SK-N-SH (cell line): Measurements from ENCODE around the gene STUB1. TPM values are rescaled to one million over a fixed set of nuclear protein-coding genes. Genes with fewer than 3 reads are reported as not detected.

Experiments
- CTCF ChIA-PET: fragments of 300-600, 350-600 bp; formaldehyde crosslinking; extraction: SDS; loops from one replicate; lab custom pipeline; 2021; lab: Yijun Ruan, JAX
- POLR2A ChIA-PET: fragments of 350-600 bp; sonication (Branson Sonifier 250); formaldehyde crosslinking; extraction: SDS; loops from one replicate; lab custom pipeline; 2020; ENCODE audit warnings: antibody characterized with exemption, inconsistent platforms; lab: Yijun Ruan, JAX
- DNase-seq: peaks from one replicate; pipeline ENCODE4 v3.0.0; 2012
- H2AFZ ChIP-seq: fragments of 200-600 bp; sonication (generic); 2 replicates; pipeline ENCODE4 v1.8.1; 2016; ENCODE audit warnings: antibody characterized with exemption, mild to moderate bottlenecking, low read depth
- H3F3A ChIP-seq: fragments of 200-600 bp; sonication (generic); replicated peaks from 2 replicates; pipeline ENCODE3; 2016; ENCODE audit warnings: antibody characterized with exemption, mild to moderate bottlenecking; ENCODE audit not compliant: insufficient read depth
- H3K27ac ChIP-seq, 2 experiments: fragments of 200-500 bp in 1 of 2; fragments of 200-600 bp in 1 of 2; sonication (Bioruptor generic) in 1 of 2; sonication (generic), shearing (Covaris generic) in 1 of 2; 2 replicates each; pipeline versions ENCODE4 v1.5.1 to v1.6.1; 2014 to 2016; ENCODE audit warnings: low read depth in 2 of 2, inconsistent platforms in 1 of 2, low read length in 1 of 2, mild to moderate bottlenecking in 1 of 2, mixed read lengths in 1 of 2
- H3K27me3 ChIP-seq: fragments of 200-600 bp; sonication (generic), shearing (Covaris generic); 2 replicates; pipeline ENCODE4 v1.6.1; 2016; ENCODE audit warnings: mixed run types; ENCODE audit not compliant: insufficient read depth
- H3K36me3 ChIP-seq, 2 experiments: fragments of 200-500 bp in 1 of 2; fragments of 200-600 bp in 1 of 2; sonication (Bioruptor generic) in 1 of 2; sonication (generic) in 1 of 2; replicated peaks in 1 of 2; 2 replicates each; pipeline versions ENCODE3 to v1.5.1; 2014 to 2016; ENCODE audit warnings: low read length in 1 of 2, mild to moderate bottlenecking in 1 of 2; ENCODE audit not compliant: insufficient read depth in 2 of 2, control insufficient read depth in 1 of 2
- H3K4me1 ChIP-seq, 2 experiments: fragments of 200-500 bp in 1 of 2; fragments of 200-600 bp in 1 of 2; sonication (Bioruptor generic) in 1 of 2; sonication (generic), shearing (Covaris generic) in 1 of 2; 2 replicates each; pipeline versions ENCODE4 v1.5.1 to v1.6.1; 2014 to 2016; ENCODE audit warnings: low read depth in 1 of 2, low read length in 1 of 2, mixed run types in 1 of 2; ENCODE audit not compliant: insufficient read depth in 2 of 2, control insufficient read depth in 1 of 2
- H3K4me2 ChIP-seq: fragments of 200-600 bp; sonication (generic), shearing (Covaris generic); 2 replicates; pipeline ENCODE4 v1.6.1; 2017; ENCODE audit warnings: mixed run types
- H3K4me3 ChIP-seq, 2 experiments: fragments of 200-500 bp in 1 of 2; fragments of 200-600 bp in 1 of 2; sonication (Bioruptor generic) in 1 of 2; sonication (generic), shearing (Covaris generic) in 1 of 2; 2 replicates each; pipeline versions ENCODE4 v1.5.1 to v1.8.1; 2014 to 2016; ENCODE audit warnings: low read depth in 2 of 2, inconsistent platforms in 1 of 2, low read length in 1 of 2, mild to moderate bottlenecking in 1 of 2, mixed read lengths in 1 of 2, moderate library complexity in 1 of 2
- H3K79me2 ChIP-seq: fragments of 200-600 bp; sonication (generic); 2 replicates; pipeline ENCODE4 v1.8.1; 2017; ENCODE audit warnings: mild to moderate bottlenecking; ENCODE audit not compliant: insufficient read depth
- H3K9ac ChIP-seq: fragments of 200-600 bp; sonication (generic); 2 replicates; pipeline ENCODE4 v1.6.1; 2017; ENCODE audit warnings: mixed run types
- H3K9me2 ChIP-seq: fragments of 200-600 bp; sonication (generic); 2 replicates; pipeline ENCODE4 v1.6.1; 2017; ENCODE audit warnings: mixed run types
- H3K9me3 ChIP-seq: fragments of 200-600 bp; sonication (generic); 2 replicates; pipeline ENCODE4 v1.6.1; 2017; ENCODE audit warnings: mixed run types, mild to moderate bottlenecking, moderate library complexity
- H4K20me1 ChIP-seq: fragments of 200-600 bp; sonication (generic); 2 replicates; pipeline ENCODE4 v1.6.1; 2017; ENCODE audit warnings: mild to moderate bottlenecking, mixed run types; ENCODE audit not compliant: insufficient read depth
- CHD2 ChIP-seq: fragments of 150-350 bp; IDR thresholded peaks from 2 replicates; pipeline ENCODE4 v1.6.1; 2018; ENCODE audit warnings: low read length; ENCODE audit not compliant: partially characterized antibody
- CTCF ChIP-seq: fragments of 200-600 bp; sonication (generic); IDR thresholded peaks from 2 replicates; pipeline ENCODE4 v1.6.1; 2017; ENCODE audit warnings: antibody characterized with exemption, mild to moderate bottlenecking, moderate library complexity
- EP300 ChIP-seq, 2 experiments: IDR thresholded peaks; 2 replicates each; pipeline versions ENCODE4 v1.4.0 to v1.6.1; 2012; ENCODE audit warnings: borderline replicate concordance in 1 of 2, low read depth in 1 of 2, low read length in 1 of 2
- FOSL2 ChIP-seq: IDR thresholded peaks from 2 replicates; pipeline ENCODE4 v1.4.0; 2012; ENCODE audit warnings: low read depth, mild to moderate bottlenecking, moderate library complexity, borderline replicate concordance
- FOXJ3 ChIP-seq: sonication (generic); formaldehyde crosslinking; IDR thresholded peaks from 2 replicates; pipeline ENCODE4 v1.5.1; 2020; ENCODE audit warnings: mild to moderate bottlenecking, missing genetic modification reagents
- FOXM1 ChIP-seq: IDR thresholded peaks from 2 replicates; pipeline ENCODE4 v1.4.0; 2012; ENCODE audit warnings: low read depth, mild to moderate bottlenecking
- GABPA ChIP-seq: IDR thresholded peaks from 2 replicates; pipeline ENCODE4 v1.4.0; 2012; ENCODE audit warnings: low read depth, mild to moderate bottlenecking
- JUND ChIP-seq: IDR thresholded peaks from 2 replicates; pipeline ENCODE4 v1.4.0; 2012
- PBX3 ChIP-seq: IDR thresholded peaks from 2 replicates; pipeline ENCODE4; 2012
- RAD21 ChIP-seq: IDR thresholded peaks from 2 replicates; pipeline ENCODE4 v1.6.1; 2012; ENCODE audit warnings: mild to moderate bottlenecking, low read length
- REST ChIP-seq: IDR thresholded peaks from 2 replicates; pipeline ENCODE4 v1.6.1; 2012; ENCODE audit warnings: mild to moderate bottlenecking, low read depth, low read length, moderate library complexity
- RFX5 ChIP-seq: IDR thresholded peaks from 2 replicates; pipeline ENCODE4 v1.6.1; 2012; ENCODE audit warnings: mild to moderate bottlenecking, improper control_type of control experiment, low read length
- SIN3A ChIP-seq: IDR thresholded peaks from 2 replicates; pipeline ENCODE4 v1.6.1; 2012; ENCODE audit warnings: low read depth, mild to moderate bottlenecking, low read length, moderate library complexity, borderline replicate concordance
- SMC3 ChIP-seq: IDR thresholded peaks from 2 replicates; pipeline ENCODE4 v1.6.1; 2012; ENCODE audit warnings: low read depth, low read length, improper control_type of control experiment
- TAF1 ChIP-seq: IDR thresholded peaks from 2 replicates; pipeline ENCODE4 v1.6.1; 2012; ENCODE audit warnings: low read depth, mild to moderate bottlenecking, low read length, moderate library complexity, borderline replicate concordance
- TCF12 ChIP-seq: IDR thresholded peaks from 2 replicates; pipeline ENCODE4 v1.4.0; 2012
- USF2 ChIP-seq: fragments of 150-350 bp; IDR thresholded peaks from 2 replicates; pipeline ENCODE4 v1.6.1; 2017; ENCODE audit warnings: antibody characterized with exemption, low read length, low read depth, borderline replicate concordance
- WGBS: methylation state at CpG from one replicate; pipeline ENCODE4 v1.1.6; 2017; ENCODE audit warnings: low lambda C conversion rate; 5-methylcytosine and 5-hydroxymethylcytosine counted together
- polyA plus RNA-seq, 3 experiments: library from polyadenylated mRNA; depleted of rRNA; stranded (reverse); fragments of >200 nt; gene quantifications; 2 replicates each; pipeline ENCODE4 v1.2.3, GENCODE V29; 2012

STUB1 gene
- polyA plus RNA-seq, 1 of the 3 experiments (the other 2 are of a cell fraction), result 323 TPM

GRCh38 chr16:717450-718245, 37.4 kb downstream of the STUB1 start:
- Histone ChIP-seq H2AFZ (no peak overlapping the region), H3F3A (peaks cover 21% of the 10 kb centered on the region), H3K4me1 (peaks cover 12 to 52% of the 10 kb centered on the region in 2 experiments; a peak in 3 of 4 replicates), H3K4me2 (no peak overlapping the region), H3K36me3 (peaks cover 0 to 4% of the 10 kb centered on the region in 2 experiments), H3K79me2 (peaks cover 2% of the 10 kb centered on the region; the same call in 1 of the 2 replicates), H3K9me2 (no peaks in the 10 kb centered on the region), H3K27ac (no peak overlapping the region; a peak in 1 of 4 replicates), H3K4me3 (no peak overlapping the region), H4K20me1 (peaks cover 20% of the 10 kb centered on the region; the same call in 1 of the 2 replicates), H3K9ac (no peak overlapping the region), H3K27me3 (no peaks in the 10 kb centered on the region), H3K9me3 (no peaks in the 10 kb centered on the region)
- DNase-seq, result no peak
- POLR2A ChIA-PET, result interaction anchor here (1.4 to 2.6 kb wide), 2 partner anchors 8 to 65 kb away, joined by 3 to 13 read pairs; partner anchors contain the start of gene CCDC78
- CTCF ChIA-PET, result interaction anchor here (1.8 to 22.4 kb wide), 5 partner anchors 11 to 67 kb away, joined by 7 to 358 read pairs (median 29); partner anchors contain the start of genes ANTKMT, CCDC78, CHTF18 and CIAO3
- WGBS, result 95% methylated on average over 16 of the region's 32 CpGs
- no peak for TF ChIP-seq RFX5

GRCh38 chr16:718389-718788, 38.2 kb downstream of the STUB1 start:
- peaks cover 12 to 53% of the 10 kb centered on the region in 2 experiments; a peak in 3 of 4 replicates for H3K4me1 ChIP-seq
- 93% methylated on average over 8 of the region's 9 CpGs for WGBS

More at GRCh38 chr16:718389-718788, 38.2 kb downstream of the STUB1 start:
- no peaks in the 10 kb centered on the region for H3K9me2 ChIP-seq
- no peak for DNase-seq
- H3K4me3 ChIP-seq, result no peak overlapping the region
- CTCF ChIA-PET, result interaction anchor here (0.6 to 22.4 kb wide), 6 partner anchors 5 to 67 kb away, joined by 3 to 358 read pairs (median 26); partner anchors contain the start of genes ANTKMT, CCDC78, CIAO3 and FBXL16
- peaks cover 14% of the 10 kb centered on the region for H3F3A ChIP-seq
- H4K20me1 ChIP-seq, result peaks cover 24% of the 10 kb centered on the region; the same call in 1 of the 2 replicates
- H3K36me3 ChIP-seq, result peaks cover 0 to 6% of the 10 kb centered on the region in 2 experiments
- H3K9ac ChIP-seq, result no peak overlapping the region
- POLR2A ChIA-PET, result interaction anchor here (3.8 kb wide), 1 partner anchor 9 kb away, joined by 19 read pairs; no protein-coding TSS in a partner anchor
- TF ChIP-seq USF2 (no peak), RAD21 (no peak), CTCF (no peak), FOSL2 (no peak), JUND (no peak), SIN3A (no peak), TAF1 (no peak), TCF12 (no peak), REST (no peak), EP300 (IDR thresholded peaks at IDR 0.05; ENCODE audit: borderline replicate concordance in 1 of 2, low read depth in 1 of 2, low read length in 1 of 2) (no peak), PBX3 (no peak), SMC3 (no peak), FOXM1 (no peak), CHD2 (no peak), GABPA (no peak), FOXJ3 (CRISPR knock-in tag) (no peak)
- H3K9me3 ChIP-seq, result no peaks in the 10 kb centered on the region
- H2AFZ ChIP-seq, result no peak overlapping the region
- H3K27me3 ChIP-seq, result no peaks in the 10 kb centered on the region
- H3K79me2 ChIP-seq, result peaks cover 2% of the 10 kb centered on the region; the same call in 1 of the 2 replicates
- H3K27ac ChIP-seq, result peak overlapping the region in 1 of 2 experiments; percentile 99; a peak in 1 of 4 replicates
- no peak overlapping the region for H3K4me2 ChIP-seq
